HG03558 (cell line): ENCODE data around the gene FAM156B.
"Not testable (repeated sequence)": the region's sequence is repeated elsewhere in the genome, so short reads cannot be mapped to it uniquely, and the experiment has no call there.

Experiments
- ATAC-seq: cut with Tn5 transposase; IDR thresholded peaks from one replicate; pipeline ENCODE4 v1.9.1; 2021; ENCODE audit warnings: moderate number of reproducible peaks; ENCODE audit not compliant: unreplicated experiment; ENCODE audit errors: extremely low read depth

Gene FAM156B

GRCh38 chrX:52914704-52915103 is 17.6 kb downstream of the FAM156B start:
- not testable (repeated sequence) for ATAC-seq

GRCh38 chrX:52923781-52924241 is 26.7 kb downstream of the FAM156B start:
- ATAC-seq, result peak; percentile 35

GRCh38 chrX:52930214-52930613 is 33.1 kb downstream of the FAM156B start:
- ATAC-seq, result not testable (repeated sequence)

GRCh38 chrX:52933213-52933612 is 36.1 kb downstream of the FAM156B start:
- no peak for ATAC-seq

- no peak for ATAC-seq
Observed at GRCh38 chrX:52933976-52934703, 37.0 kb downstream of the FAM156B start.

- ATAC-seq, result peak; percentile 87
Observed at GRCh38 chrX:52934704-52935469, 37.8 kb downstream of the FAM156B start.

- not testable (repeated sequence) for ATAC-seq
Observed at GRCh38 chrX:52935470-52935784, 38.3 kb downstream of the FAM156B start.

GRCh38 chrX:52940704-52941103 is 43.6 kb downstream of the FAM156B start:
- ATAC-seq, result not testable (repeated sequence)

- ATAC-seq, result not testable (repeated sequence)
Observed at GRCh38 chrX:52941728-52942127, 44.6 kb downstream of the FAM156B start.

- ATAC-seq, result not testable (repeated sequence)
Observed at GRCh38 chrX:52945838-52946494, 48.8 kb downstream of the FAM156B start.

GRCh38 chrX:52947501-52947900 is 50.4 kb downstream of the FAM156B start:
- not testable (repeated sequence) for ATAC-seq

GRCh38 chrX:52948265-52948664 is 51.1 kb downstream of the FAM156B start:
- ATAC-seq, result not testable (repeated sequence)

- not testable (repeated sequence) for ATAC-seq
Observed at GRCh38 chrX:52949325-52949724, 52.2 kb downstream of the FAM156B start.

- not testable (repeated sequence) for ATAC-seq
Observed at GRCh38 chrX:52949884-52950283, 52.8 kb downstream of the FAM156B start.
